Endothelial cell of umbilical vein (primary cell): ENCODE measurements around the gene ADGRG3.

ENCODE experiments used
- CTCF ChIP-seq, 2 donors: IDR thresholded peaks; 1 replicate in 1 of 2; 2 replicates in 1 of 2; pipeline ENCODE4 v1.5.1; 2011; ENCODE audit warnings: low read length in 2 of 2, mild to moderate bottlenecking in 2 of 2, moderate library complexity in 2 of 2, control low read depth in 1 of 2, inconsistent platforms in 1 of 2, low read depth in 1 of 2; ENCODE audit not compliant: insufficient read depth in 1 of 2; ENCODE audit errors: extremely low read depth in 1 of 2
- EZH2 ChIP-seq: IDR thresholded peaks from 2 replicates; pipeline ENCODE4 v1.6.1; 2012; ENCODE audit warnings: borderline replicate concordance, low read depth, mild to moderate bottlenecking, moderate library complexity, low read length, inconsistent platforms; ENCODE audit not compliant: severe bottlenecking
- POLR2AphosphoS5 ChIP-seq: IDR thresholded peaks from 2 replicates; pipeline ENCODE4 v1.6.1; 2012; ENCODE audit warnings: low read depth, mild to moderate bottlenecking, control low read depth, low read length, moderate library complexity; ENCODE audit not compliant: insufficient read depth

DNA sequence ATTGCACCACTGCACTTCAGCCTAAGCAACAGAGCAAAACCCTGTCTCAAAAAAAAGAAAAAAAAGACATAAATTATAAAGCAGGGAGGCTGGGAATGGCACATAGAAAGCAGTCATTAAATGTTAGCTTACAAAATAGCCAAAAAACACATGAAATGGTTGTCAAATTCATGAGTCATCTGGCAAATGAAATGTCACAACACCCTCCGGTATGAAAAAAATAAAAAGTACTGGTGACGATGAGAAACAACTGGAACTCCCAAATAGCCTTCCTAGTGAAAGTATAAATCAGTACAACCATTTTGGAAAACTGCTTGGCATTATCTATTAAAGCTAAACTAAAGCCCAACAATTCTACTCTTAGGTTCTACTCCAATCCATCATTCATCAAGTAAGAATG lies 63.9 kb downstream of the ADGRG3 start:
- TF ChIP-seq CTCF (IDR thresholded peaks at IDR 0.05; ENCODE audit: extremely low read depth in 1 of 2, insufficient read depth in 1 of 2, low read depth in 1 of 2, low read length in 2 of 2), result no peak
- no peak for TF ChIP-seq EZH2
- no peak for TF ChIP-seq POLR2AphosphoS5
